ENCODE results near the gene FAM174B.

Gene FAM174B

DNA sequence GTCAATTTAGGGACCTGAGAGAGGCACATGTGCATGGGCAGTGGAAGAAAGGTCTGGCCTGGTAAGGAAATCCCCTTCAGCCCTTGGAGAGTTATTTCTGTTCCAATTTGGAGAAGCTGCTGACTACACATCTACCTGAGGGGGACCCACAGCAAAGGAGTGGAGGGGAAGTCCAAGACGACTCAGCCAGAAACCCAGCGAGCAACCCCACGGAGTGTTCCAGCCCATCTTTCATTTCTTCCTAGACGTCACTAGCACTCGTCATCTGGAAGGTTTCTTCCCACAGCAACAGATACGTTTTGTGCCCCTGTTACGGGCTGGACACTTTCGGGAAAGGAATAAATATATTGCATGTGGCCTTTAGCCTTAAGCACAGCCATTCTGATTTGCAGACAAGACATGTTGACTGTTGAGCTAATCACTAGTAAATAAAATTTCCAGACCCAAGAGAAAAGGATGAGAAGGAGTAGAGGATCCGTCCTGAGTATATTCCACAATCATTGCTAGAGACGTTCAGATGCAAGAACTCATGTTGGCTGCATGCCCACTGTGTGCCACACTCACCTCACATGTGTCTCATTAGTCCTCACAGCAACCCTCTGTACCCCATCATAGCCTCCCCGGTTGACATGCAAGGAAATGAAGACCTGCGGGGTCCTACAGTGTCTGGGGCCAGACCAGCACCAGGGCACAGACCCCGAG is 7.8 kb upstream of the FAM174B start:
- Histone ChIP-seq H3K9me3 (replicated peaks; ENCODE audit: low read length) (no peaks in the 10 kb centered on the region), H3K4me2 (ENCODE audit: low read length) (no peak overlapping the region), H3K4me3 (ENCODE audit: low read length) (no peak overlapping the region), H3K9ac (ENCODE audit: low read depth, low read length) (no peak overlapping the region), H3K36me3 (ENCODE audit: insufficient read depth, low read length) (no peaks in the 10 kb centered on the region), H3K4me1 (ENCODE audit: control insufficient read depth, insufficient read depth, low read length) (peaks cover 9% of the 10 kb centered on the region), H3K27me3 (ENCODE audit: control insufficient read depth, insufficient read depth, low read length) (no peaks in the 10 kb centered on the region)

DNA sequence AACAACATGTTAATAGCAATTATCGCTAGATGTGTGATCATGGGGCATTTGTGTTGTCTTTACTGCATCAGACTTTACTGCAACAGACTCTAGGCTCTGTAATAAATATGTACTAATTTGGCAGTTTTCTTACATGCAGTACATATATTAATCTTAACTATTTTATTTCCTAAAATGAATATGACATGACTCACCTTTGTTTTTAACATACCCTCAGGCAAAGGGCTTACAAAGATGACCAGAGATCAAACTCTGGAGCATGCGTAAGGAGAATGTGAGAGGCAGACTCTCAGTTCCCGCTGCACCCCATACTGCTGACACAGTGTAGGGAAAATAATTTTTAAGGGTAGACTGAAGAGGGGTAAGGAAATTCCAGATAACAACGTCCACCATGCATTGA is 7.2 kb upstream of the FAM174B start:
- H3K9ac ChIP-seq (ENCODE audit: low read depth, low read length): no peak overlapping the region
- H3K36me3 ChIP-seq (ENCODE audit: insufficient read depth, low read length): no peaks in the 10 kb centered on the region
- no peak overlapping the region for H3K4me3 ChIP-seq (ENCODE audit: low read length)
- no peak overlapping the region for H3K4me2 ChIP-seq (ENCODE audit: low read length)
- H3K27me3 ChIP-seq (ENCODE audit: control insufficient read depth, insufficient read depth, low read length): no peaks in the 10 kb centered on the region
- H3K4me1 ChIP-seq (ENCODE audit: control insufficient read depth, insufficient read depth, low read length): peaks cover 9% of the 10 kb centered on the region
- H3K9me3 ChIP-seq (replicated peaks; ENCODE audit: low read length): no peaks in the 10 kb centered on the region

DNA sequence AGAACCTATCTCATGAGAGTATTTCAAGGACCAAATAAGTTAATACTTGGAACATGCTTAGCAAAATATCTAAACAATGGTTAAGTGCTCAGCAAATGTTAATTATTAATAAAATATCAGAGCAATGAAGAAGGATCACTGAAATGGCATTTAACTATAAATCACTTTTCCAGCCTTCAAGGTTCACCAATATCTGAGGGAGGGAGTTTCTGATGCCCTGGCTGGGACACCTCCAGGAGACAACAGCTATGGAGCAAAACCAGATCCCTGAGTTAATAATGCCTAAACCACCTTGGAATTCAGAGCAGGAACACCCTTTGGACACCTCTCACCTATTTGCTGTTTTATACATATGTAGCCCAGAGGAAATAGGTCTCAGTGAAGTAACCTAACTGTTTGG is 6.4 kb upstream of the FAM174B start:
- Histone ChIP-seq H3K4me3 (ENCODE audit: low read length) (no peak overlapping the region), H3K9me3 (replicated peaks; ENCODE audit: low read length) (no peaks in the 10 kb centered on the region)

DNA sequence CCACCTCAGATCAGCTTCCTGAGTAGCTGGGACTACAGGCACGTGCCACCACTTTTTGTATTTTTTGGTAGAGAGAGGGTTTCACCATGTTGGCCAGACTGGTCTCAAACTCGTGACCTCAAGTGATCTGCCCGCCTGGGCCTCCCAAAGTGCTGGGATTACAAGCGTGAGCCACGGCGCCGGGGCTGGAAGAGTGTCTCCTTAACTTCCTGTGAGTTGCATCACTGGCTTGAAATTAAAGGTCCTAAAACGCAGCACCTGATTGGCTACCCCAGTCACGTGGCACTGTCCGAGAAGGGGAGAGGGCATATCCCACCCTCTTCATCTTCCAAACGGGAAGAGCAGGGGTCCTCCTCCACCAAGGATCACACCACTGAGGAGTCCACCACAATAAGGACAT is 5.5 kb upstream of the FAM174B start:
- Histone ChIP-seq H3K36me3 (ENCODE audit: insufficient read depth, low read length) (no peaks in the 10 kb centered on the region), H3K4me2 (ENCODE audit: low read length) (no peak overlapping the region), H3K4me1 (ENCODE audit: control insufficient read depth, insufficient read depth, low read length) (no peaks in the 10 kb centered on the region), H3K4me3 (ENCODE audit: low read length) (no peak overlapping the region), H3K9me3 (replicated peaks; ENCODE audit: low read length) (no peaks in the 10 kb centered on the region), H3K9ac (ENCODE audit: low read depth, low read length) (no peak overlapping the region), H3K27me3 (ENCODE audit: control insufficient read depth, insufficient read depth, low read length) (no peaks in the 10 kb centered on the region)

More for the DNA sequence above, 6.4 kb upstream of the FAM174B start:
- no peaks in the 10 kb centered on the region for H3K27me3 ChIP-seq (ENCODE audit: control insufficient read depth, insufficient read depth, low read length)
- no peak overlapping the region for H3K4me2 ChIP-seq (ENCODE audit: low read length)
- no peak overlapping the region for H3K9ac ChIP-seq (ENCODE audit: low read depth, low read length)
- peaks cover 4% of the 10 kb centered on the region for H3K4me1 ChIP-seq (ENCODE audit: control insufficient read depth, insufficient read depth, low read length)
- no peaks in the 10 kb centered on the region for H3K36me3 ChIP-seq (ENCODE audit: insufficient read depth, low read length)

DNA sequence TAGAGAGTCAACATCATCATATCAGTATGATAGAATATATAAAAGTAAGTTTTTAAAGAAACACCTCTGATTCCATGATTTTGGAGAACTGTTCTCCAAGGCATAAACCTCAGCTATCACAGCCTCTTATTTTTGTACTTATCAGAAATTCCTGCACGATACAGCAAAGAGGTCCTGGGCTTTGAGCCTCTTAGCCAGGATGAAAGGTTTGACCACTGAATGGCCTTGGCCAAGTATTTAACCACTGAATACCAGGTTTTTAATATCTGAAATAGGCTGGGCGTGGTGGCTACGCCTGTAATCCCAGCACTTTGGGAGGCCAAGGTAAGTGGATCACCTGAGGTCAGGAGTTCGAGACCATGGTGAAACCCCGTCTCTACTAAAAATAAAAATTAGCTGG is 1.9 kb upstream of the FAM174B start:
- no peaks in the 10 kb centered on the region for H3K9me3 ChIP-seq (replicated peaks; ENCODE audit: low read length)
- H3K27me3 ChIP-seq (ENCODE audit: control insufficient read depth, insufficient read depth, low read length): peaks cover 2% of the 10 kb centered on the region
- H3K4me1 ChIP-seq (ENCODE audit: control insufficient read depth, insufficient read depth, low read length): peaks cover 12% of the 10 kb centered on the region
- H3K4me3 ChIP-seq (ENCODE audit: low read length): no peak overlapping the region
- H3K36me3 ChIP-seq (ENCODE audit: insufficient read depth, low read length): no peaks in the 10 kb centered on the region
- no peak overlapping the region for H3K4me2 ChIP-seq (ENCODE audit: low read length)
- no peak overlapping the region for H3K9ac ChIP-seq (ENCODE audit: low read depth, low read length)

DNA sequence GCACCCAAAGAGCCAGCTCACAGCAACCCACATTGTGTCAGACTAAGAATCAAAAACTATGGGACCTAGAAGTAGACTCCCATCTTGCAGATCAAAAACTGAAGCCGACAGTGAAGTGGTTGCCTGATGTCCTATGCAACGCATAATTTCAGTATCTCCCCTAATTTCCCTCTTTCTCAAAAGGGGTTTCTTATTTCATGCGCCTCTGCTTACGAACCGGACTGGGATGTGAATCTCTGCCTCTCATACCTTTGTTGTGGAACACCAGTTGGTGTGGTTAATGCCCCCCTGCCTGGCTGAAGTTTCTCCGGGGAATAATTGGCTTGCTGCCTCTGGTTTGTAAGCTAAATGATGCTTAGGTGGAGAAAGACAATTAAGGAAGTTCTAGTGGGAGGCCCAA is 514 bp upstream of the FAM174B start:
- H3K27me3 ChIP-seq (ENCODE audit: control insufficient read depth, insufficient read depth, low read length): peaks cover 2% of the 10 kb centered on the region
- no peaks in the 10 kb centered on the region for H3K9me3 ChIP-seq (replicated peaks; ENCODE audit: low read length)
- H3K4me1 ChIP-seq (ENCODE audit: control insufficient read depth, insufficient read depth, low read length): peaks cover 12% of the 10 kb centered on the region
- H3K4me2 ChIP-seq (ENCODE audit: low read length): peak overlapping the region; percentile 79
- H3K4me3 ChIP-seq (ENCODE audit: low read length): peak overlapping the region; percentile 72
- H3K36me3 ChIP-seq (ENCODE audit: insufficient read depth, low read length): no peaks in the 10 kb centered on the region
- peak overlapping the region; percentile 59 for H3K9ac ChIP-seq (ENCODE audit: low read depth, low read length)

DNA sequence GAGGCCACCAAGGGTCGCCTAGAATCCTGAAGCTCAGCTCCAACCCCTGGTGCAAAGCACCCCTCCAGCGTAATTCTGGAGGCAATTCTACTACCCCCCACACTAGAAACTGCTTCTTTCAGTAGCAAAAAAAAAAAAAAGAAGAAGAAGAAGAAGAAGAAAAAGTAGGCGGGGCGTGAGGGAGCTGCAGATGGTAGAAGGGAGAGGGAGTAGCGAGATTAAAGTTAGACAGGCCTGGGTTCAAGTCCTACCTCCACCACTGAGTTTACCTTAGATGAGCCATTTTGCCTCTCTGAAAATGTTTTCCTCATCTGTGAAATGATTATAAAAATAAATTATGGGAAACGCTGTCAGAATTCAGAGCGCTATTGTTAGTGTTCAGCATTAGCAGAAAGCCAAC is 913 bp downstream of the FAM174B start:
- Histone ChIP-seq H3K27me3 (ENCODE audit: control insufficient read depth, insufficient read depth, low read length) (peaks cover 2% of the 10 kb centered on the region), H3K4me2 (ENCODE audit: low read length) (no peak overlapping the region), H3K36me3 (ENCODE audit: insufficient read depth, low read length) (no peaks in the 10 kb centered on the region), H3K4me3 (ENCODE audit: low read length) (peak overlapping the region; percentile 72), H3K9ac (ENCODE audit: low read depth, low read length) (no peak overlapping the region), H3K4me1 (ENCODE audit: control insufficient read depth, insufficient read depth, low read length) (peaks cover 12% of the 10 kb centered on the region), H3K9me3 (replicated peaks; ENCODE audit: low read length) (no peaks in the 10 kb centered on the region)

DNA sequence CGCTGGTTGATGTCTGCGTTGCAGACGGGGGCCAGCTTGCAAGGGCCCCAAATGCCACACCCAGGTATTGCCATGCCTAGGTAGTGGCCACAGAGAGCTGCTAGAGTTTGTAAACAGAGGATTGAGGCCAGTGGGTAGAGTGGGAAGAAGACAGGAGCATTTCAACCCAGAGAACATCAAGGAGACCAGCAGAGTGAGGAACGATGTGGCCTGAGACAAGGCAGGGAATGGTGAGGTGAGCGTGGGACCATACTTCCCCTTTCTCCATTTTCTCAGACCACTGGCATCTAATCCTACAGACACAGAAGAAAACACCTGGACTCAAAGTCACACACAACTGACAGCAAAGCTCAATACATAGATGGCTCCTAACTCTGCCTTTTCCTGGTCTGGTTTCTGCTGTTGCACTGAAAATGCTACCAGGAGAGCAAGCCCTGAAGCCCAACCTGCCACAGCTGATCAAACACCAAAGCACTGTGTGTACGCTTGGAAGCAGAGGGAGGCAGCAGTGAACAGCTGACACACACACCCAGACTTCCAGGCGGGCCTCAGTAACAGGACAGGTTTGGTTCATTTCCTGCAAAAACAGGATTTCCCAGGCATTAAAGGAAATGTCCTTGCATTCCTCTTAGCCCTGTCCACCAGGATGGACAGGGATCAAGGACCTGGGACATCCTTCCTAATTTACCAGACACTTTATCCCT is 1.6 kb downstream of the FAM174B start:
- Histone ChIP-seq H3K27me3 (ENCODE audit: control insufficient read depth, insufficient read depth, low read length) (peaks cover 2% of the 10 kb centered on the region), H3K9ac (ENCODE audit: low read depth, low read length) (no peak overlapping the region), H3K4me1 (ENCODE audit: control insufficient read depth, insufficient read depth, low read length) (peaks cover 12% of the 10 kb centered on the region), H3K4me3 (ENCODE audit: low read length) (peak overlapping the region; percentile 12), H3K9me3 (replicated peaks; ENCODE audit: low read length) (no peaks in the 10 kb centered on the region), H3K4me2 (ENCODE audit: low read length) (peak overlapping the region; percentile 53), H3K36me3 (ENCODE audit: insufficient read depth, low read length) (no peaks in the 10 kb centered on the region)

DNA sequence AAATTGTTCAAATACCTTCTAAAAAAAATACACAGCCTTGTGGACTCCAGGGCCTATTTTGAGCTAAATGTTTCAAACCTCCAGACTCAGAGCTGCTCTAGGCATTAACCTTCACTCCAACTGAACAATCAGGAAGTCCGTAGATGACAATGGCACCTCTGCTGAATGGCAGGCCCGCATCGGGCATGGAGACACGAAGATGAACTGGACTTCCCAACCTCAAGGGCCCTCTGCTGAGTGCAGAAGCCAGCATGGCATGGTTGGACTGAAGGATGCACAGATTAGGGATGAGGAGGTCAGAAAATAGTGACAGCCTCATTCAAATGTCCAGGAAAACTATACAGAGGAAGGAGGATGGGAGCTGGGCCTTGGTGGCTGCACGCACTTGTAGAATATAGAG is 2.2 kb downstream of the FAM174B start:
- Histone ChIP-seq H3K27me3 (ENCODE audit: control insufficient read depth, insufficient read depth, low read length) (peaks cover 2% of the 10 kb centered on the region), H3K36me3 (ENCODE audit: insufficient read depth, low read length) (no peaks in the 10 kb centered on the region), H3K9me3 (replicated peaks; ENCODE audit: low read length) (no peaks in the 10 kb centered on the region), H3K4me3 (ENCODE audit: low read length) (no peak overlapping the region), H3K4me2 (ENCODE audit: low read length) (no peak overlapping the region), H3K9ac (ENCODE audit: low read depth, low read length) (no peak overlapping the region), H3K4me1 (ENCODE audit: control insufficient read depth, insufficient read depth, low read length) (peaks cover 12% of the 10 kb centered on the region)

DNA sequence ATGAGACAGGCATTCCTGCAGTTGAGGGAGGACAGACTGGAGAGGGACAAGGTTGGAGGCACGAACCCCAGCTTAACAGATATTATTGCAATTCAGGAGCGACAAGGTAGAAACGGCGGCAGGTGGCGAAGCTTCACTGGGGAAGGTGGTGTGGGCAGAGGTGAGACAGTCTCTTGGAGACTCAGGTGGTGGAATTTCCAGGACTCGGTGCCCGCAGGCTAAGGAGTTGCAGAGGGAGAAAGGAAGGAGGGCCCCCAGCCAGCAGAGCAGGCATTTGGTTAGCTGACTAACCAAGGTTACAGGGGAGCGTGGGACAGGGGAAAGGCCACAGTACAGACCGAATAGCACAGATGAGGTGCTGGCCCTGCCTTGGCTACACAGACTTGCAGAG is 3.0 kb downstream of the FAM174B start:
- Histone ChIP-seq H3K9me3 (replicated peaks; ENCODE audit: low read length) (no peaks in the 10 kb centered on the region), H3K9ac (ENCODE audit: low read depth, low read length) (no peak overlapping the region), H3K4me1 (ENCODE audit: control insufficient read depth, insufficient read depth, low read length) (peaks cover 12% of the 10 kb centered on the region), H3K4me3 (ENCODE audit: low read length) (no peak overlapping the region), H3K27me3 (ENCODE audit: control insufficient read depth, insufficient read depth, low read length) (peaks cover 2% of the 10 kb centered on the region), H3K36me3 (ENCODE audit: insufficient read depth, low read length) (no peaks in the 10 kb centered on the region), H3K4me2 (ENCODE audit: low read length) (no peak overlapping the region)

DNA sequence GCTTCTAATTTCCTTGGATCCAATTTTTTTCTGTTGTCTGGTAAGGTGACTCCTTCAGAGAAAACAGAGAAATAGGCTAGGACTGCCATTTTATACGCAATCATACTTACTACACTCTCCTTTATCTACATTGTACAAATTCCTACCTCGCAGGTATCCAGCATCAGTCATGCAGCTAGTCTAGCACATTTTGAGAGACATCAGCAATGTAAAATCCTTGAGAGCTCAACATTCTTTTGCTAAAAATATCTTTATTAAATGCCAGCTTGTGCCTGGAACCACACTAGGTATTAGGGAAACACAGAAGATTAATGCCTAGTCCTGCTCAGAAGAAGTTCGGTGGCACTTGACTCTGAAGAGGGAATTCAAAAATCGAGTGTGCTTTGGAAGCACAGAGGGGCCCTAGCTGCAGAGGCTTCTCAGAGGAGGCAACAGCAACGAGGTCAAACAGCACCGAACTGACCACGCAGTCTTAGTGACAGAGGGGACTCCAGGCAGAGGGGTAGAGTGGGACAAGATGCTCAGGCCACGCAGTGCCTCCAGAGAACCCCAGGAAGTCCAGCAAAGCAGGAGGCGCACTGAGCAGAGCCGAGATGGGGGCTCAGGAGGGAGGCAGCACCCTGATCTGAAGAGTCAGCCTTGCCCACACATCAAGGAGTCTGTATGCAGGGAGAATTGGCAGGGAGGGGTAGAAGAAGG is 3.5 kb downstream of the FAM174B start:
- Histone ChIP-seq H3K36me3 (ENCODE audit: insufficient read depth, low read length) (no peaks in the 10 kb centered on the region), H3K9me3 (replicated peaks; ENCODE audit: low read length) (no peaks in the 10 kb centered on the region), H3K9ac (ENCODE audit: low read depth, low read length) (no peak overlapping the region), H3K27me3 (ENCODE audit: control insufficient read depth, insufficient read depth, low read length) (peaks cover 2% of the 10 kb centered on the region), H3K4me3 (ENCODE audit: low read length) (no peak overlapping the region), H3K4me1 (ENCODE audit: control insufficient read depth, insufficient read depth, low read length) (peaks cover 12% of the 10 kb centered on the region), H3K4me2 (ENCODE audit: low read length) (no peak overlapping the region)
